RCC 7860 (cell line): ENCODE data around the gene DIP2C.
"Not testable (repeated sequence)": the region's sequence is repeated elsewhere in the genome, so short reads cannot be mapped to it uniquely, and the experiment has no call there.

ENCODE experiments used
- DNase-seq: peaks from one replicate; pipeline ENCODE4 v3.0.0-alpha.2; 2015; ENCODE audit warnings: low spot score
- FAIRE-seq: peaks from 2 replicates; lab custom pipeline; 2012; peaks lifted over from hg19 to GRCh38; lab: Jason Lieb, UNC

Gene DIP2C

DNA sequence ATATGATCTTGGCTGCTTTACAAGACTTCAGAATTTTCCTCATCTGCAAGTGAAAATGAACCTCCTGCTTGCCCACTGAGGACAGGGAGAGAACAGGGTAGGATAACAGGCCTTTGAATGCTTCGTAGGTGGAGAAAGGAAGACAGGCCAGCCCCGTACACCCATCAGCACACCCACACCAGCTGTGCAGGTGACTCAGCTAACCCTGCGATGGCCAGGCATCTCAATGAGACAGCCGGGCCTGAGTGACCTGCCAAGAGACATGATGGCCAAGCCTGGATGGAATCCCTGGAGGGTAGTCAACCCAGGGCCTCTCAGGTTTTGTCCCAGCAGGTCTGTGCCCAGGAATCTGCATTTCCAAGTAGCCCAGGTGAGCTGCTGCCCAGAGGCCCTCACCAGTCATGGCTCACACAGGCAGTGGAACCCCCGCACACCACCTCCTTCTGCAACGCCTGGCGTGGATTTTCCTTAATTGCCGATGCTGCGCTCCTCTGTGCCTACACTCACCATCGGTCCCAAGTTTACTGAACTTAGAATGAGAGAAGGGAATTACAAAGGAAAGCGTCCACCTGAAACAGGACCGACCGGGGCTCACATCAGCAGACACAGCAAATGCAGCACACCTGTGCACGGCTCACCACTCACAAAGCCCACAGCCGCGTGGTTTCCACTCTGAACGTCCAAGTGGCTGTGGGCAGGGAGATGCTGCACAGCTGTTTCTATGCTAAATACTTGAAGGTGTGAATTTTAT, 163.7 kb downstream of the DIP2C start:
- DNase-seq: no peak
- no peak for FAIRE-seq

GRCh38 chr10:523925-524324, 165.5 kb downstream of the DIP2C start:
- no peak for DNase-seq
- no peak for FAIRE-seq

DNA sequence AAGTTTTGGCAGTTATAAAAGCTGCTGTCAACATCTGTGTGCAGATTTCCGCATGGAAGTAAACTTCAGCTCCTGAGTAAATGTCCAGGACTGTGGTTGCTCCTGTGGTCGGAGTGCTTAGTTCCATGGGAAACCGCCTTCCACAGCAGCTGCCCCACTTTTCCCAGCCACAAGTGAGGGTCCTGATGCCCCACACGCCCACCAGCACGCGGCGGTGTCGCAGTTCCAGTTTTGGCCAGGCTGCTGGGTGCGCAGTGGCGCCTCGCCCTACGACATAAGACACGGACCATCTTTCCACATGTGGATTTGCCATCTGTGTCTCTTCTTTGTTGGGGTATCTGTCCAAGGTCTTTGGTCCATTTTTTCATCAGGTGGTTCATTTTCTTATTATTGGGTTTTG, 167.1 kb downstream of the DIP2C start:
- no peak for DNase-seq
- no peak for FAIRE-seq

GRCh38 chr10:521261-522250, 167.9 kb downstream of the DIP2C start:
- DNase-seq: no peak
- no peak for FAIRE-seq

GRCh38 chr10:520402-520787, 169.1 kb downstream of the DIP2C start:
- DNase-seq (no peak), FAIRE-seq (no peak)

DNA sequence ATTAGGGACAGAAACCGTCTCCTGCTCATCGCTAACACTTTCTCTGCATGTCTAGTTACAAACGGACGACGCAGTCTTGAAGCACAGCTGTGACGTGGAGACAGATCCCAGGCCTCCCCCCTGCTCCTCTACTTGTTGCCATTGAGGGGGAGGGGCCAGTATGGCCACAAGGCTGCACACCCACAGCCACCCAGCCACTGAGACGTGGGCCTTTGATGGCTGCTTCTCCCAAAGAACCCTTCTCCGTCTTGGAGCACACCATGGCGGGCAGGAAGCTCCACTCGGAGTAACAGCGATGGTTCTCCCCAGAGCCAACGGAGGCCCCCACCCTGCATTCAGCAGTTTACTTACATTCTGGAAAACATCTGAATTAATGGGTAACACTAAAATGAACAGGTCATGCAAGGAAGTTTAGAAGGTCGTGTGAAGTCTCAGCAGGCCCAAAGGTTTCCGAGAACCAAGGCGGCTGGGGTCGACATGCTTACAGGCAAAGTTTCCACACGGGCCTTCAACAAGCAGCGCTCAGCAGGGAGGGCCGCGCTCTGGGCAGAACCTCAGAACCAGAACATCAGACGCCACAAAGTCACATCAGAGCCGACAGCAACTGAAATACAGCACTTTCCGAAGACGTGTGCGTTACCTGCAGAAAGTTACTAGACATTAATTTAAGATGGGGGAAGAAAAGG, 169.6 kb downstream of the DIP2C start:
- FAIRE-seq (no peak), DNase-seq (no peak)

DNA sequence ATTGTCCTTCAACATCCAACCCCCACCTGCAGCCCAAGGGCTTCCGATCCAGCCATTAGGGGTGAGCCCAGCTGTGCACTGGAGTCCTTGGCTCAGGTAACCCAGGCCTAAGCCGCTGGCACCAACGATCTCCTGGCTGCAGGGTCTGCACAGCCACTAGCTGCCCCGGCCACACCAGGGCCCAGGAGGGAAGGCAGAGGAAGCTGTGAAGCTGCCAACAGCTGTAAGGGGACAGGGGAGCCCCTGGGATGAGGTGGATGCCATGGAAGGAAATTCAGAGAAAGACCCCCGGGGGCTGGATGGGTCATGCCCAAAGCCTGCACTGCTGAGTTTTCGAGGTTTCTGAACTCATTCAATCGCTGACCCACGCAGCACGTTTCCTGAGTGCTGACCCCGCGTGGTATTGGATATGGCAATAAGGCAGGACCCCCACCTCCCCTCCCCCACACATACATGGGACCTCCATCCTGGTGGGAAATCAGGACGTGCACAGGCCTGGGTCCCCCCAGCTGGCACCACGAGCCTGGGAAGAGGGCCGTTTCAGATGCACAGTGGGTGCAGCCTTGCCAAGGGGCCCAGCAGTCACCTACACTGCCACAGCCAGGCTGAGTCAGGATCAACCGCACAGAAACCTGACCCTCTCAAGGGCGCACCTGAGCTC, 170.3 kb downstream of the DIP2C start:
- DNase-seq (no peak), FAIRE-seq (no peak)

DNA sequence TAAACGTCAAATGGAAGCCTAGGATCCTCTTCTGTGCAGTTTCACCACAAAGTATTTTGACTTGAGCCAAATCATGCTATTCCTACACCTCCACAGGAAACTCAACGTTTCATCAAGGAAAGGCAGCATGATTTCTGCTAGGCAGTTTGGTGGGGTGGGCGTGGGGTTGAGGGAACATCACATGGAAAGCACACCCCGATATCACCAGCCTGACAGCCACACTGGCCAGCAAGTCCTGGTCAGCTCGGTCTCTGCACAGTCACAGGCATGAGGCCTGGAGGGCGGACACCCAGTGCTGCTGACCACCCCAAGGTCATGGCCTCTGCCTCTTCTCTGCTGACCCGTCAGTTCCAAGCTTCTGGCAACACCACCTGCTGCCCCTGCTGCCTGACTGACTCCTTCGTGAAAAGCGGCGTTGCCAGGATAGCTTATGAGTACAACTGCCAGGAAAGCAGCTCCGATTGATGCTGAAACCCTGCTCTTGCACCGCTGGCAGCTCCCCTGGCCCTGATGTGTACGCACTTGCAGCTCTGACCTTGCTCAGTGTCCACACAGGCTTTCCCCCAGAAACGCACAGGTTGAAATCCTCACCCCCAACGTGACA, 171.5 kb downstream of the DIP2C start:
- DNase-seq (no peak), FAIRE-seq (no peak)

GRCh38 chr10:517241-517830, 172.1 kb downstream of the DIP2C start:
- no peak for DNase-seq
- FAIRE-seq: no peak

- no peak for DNase-seq
- FAIRE-seq: no peak
Observed at GRCh38 chr10:516764-517163, 172.7 kb downstream of the DIP2C start.

DNA sequence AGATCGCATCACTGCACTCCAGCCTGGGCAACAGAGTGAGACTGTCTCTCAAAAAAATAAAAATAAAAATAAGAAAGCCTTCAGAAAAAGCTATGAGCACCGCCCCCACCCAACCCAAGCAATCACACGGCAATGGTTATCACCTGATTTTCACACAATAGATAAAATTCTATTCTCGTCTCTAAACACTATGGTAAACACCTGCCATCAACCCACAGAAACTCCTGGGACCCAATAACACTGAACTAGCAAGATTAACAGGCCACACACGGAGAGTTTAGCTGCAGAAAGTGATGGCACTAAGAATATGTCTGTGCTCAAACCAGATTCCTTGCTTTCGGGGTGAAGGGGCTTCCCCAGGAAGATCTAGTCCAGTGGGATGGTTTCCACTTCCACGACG, 173.8 kb downstream of the DIP2C start:
- DNase-seq (no peak), FAIRE-seq (no peak)

DNA sequence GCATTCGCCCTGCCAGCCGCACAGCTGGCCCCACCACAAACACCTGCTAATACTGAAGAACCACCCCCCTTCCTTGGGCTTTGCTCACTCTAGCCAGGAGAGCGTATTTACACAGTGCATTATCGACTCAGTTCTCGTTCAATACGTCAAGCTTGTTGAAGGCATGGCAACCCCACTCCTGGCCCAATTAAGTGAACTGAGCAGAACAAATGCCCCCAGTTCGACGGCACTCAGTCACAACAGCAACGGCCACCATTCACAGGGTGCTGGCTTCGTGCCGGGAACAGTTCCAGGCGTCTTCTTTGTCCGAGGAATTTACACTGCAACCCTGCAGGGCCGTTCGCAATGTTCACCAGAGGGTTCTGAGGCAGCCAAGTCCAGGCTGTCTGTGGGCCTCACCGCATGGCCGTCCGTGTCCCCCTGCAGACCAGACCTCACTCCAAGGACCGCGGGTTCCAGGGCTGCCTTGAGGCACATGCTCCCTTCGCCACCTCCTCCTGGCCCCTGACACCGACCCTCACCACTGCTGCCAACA, 175.3 kb downstream of the DIP2C start:
- no peak for DNase-seq
- no peak for FAIRE-seq

DNA sequence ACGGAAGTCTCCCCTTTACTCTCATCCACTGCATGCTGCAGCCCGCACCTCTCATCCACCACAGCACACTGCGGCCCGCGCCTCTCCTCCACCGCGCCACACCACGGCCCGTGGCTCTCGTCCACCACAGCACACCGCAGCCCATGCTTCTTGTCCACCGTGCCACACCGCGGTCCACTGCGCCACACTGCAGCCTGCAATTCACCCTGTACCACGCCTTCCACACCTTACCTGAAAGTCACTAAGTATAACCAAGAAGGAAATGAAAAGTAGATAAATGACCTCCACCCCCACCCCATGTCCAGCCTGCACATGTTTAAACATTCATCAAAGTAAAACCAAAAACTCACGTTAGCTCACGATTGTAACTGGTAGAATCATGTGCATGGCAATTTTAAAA, 176.1 kb downstream of the DIP2C start:
- no peak for DNase-seq
- no peak for FAIRE-seq

DNA sequence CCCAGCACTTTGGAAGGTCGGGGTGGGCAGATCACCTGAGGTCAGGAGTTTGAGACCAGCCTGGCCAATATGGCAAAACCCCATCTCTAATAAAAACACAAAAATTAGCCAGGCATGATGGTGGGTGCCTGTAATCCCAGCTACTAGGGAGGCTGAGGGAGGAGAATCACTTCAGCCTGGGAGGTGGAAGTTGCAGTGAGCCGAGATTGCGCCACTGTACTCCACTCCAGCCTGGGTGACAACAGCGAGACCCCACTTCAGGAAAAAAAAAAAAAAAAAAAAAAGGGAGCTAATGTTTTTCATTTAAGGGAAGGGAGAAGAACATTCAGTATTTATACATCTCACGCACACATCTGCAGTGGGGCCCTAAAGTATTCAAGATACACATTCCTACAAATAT, 176.8 kb downstream of the DIP2C start:
- not testable (repeated sequence) for DNase-seq, FAIRE-seq

DNA sequence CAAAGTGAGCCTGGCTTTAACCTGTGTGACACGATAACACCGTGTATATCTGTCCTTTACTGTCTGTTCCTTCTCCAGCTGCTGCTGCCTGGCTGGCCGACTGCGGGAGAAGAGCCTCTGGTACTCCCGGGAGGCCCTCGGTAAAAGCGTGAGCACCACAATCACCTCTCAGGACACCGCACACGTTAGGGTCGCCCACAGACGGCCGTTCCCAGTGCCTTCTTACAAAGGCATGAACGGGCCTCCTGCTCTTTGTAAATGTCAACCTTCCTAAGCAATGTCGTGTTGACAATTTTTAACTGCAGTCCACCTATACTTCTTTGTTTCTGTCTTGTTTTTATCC, 177.6 kb downstream of the DIP2C start:
- no peak for FAIRE-seq
- DNase-seq: no peak

DNA sequence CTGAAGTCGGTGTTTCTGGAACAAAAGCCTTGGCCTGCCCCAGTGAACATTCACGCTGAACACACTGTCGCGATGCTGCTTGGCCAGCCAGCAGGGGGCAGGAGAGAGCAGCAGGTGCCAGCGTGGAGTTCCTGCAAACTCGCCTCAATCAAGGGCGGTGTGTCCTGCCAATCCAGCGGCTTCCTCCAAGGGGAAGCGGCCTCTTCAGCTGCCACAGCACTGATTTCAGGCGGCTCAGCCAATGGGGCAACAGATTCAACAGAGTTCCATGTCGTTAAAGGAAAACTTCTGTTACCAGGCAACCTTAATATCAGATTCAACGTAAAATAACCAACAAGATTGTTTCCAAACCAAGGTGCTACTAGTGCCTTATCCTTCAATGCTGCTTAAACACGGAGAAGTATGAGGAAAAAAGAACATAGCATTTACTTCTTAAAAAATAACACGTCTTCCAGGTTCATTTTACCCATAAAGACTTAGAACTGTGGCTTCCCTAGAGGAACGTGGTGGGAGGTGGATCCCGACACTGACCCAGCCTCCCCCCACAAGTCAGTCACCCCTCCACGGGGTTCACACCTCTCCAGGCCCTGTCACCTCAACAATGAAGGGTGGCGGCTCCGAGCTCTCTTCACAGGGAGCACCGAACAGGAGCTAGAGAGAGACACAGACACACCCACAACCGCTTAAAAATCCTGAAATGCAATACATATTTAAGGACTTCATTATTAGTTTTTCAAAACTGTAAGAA, 178.2 kb downstream of the DIP2C start:
- FAIRE-seq (peak; percentile 79), DNase-seq (peak; percentile 80)

DNA sequence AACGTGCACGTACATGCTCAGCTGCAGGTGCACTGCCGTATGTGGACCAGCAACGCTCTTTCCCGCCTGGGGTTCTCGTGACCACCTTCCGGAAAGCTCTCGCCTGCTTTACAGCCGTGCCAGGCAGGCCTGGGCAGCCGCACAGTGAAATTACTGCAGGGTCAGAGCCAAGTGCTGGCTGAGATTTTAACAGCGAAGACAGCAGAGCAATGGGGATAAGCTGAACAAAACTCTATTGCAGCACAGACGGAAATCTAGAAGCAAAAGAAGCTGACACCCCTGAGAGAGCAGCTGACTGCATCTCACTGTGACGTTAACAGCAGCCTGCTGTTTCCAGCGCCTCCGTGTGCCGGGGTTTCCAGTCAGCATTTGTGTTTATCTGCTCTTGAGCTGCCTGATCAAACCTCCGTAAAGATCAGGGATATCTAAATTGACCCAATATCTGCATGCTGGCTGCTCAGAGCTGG, 179.0 kb downstream of the DIP2C start:
- DNase-seq (no peak), FAIRE-seq (no peak)

GRCh38 chr10:509361-510102, 179.9 kb downstream of the DIP2C start:
- DNase-seq (no peak), FAIRE-seq (no peak)
